Measurements from ENCODE around the gene ADARB1.

Gene ADARB1

GRCh38 chr21:45122030-45122429, 47.6 kb downstream of the ADARB1 start:
- Histone ChIP-seq H3K4me1 (ENCODE audit: control insufficient read depth, insufficient read depth, low read depth, low read length) (no peaks in the 10 kb centered on the region), H2BK12ac (ENCODE audit: low read length in 2 of 2) (no peak overlapping the region)
- 94% methylated on average over 2 of the region's 6 CpGs for WGBS

DNA sequence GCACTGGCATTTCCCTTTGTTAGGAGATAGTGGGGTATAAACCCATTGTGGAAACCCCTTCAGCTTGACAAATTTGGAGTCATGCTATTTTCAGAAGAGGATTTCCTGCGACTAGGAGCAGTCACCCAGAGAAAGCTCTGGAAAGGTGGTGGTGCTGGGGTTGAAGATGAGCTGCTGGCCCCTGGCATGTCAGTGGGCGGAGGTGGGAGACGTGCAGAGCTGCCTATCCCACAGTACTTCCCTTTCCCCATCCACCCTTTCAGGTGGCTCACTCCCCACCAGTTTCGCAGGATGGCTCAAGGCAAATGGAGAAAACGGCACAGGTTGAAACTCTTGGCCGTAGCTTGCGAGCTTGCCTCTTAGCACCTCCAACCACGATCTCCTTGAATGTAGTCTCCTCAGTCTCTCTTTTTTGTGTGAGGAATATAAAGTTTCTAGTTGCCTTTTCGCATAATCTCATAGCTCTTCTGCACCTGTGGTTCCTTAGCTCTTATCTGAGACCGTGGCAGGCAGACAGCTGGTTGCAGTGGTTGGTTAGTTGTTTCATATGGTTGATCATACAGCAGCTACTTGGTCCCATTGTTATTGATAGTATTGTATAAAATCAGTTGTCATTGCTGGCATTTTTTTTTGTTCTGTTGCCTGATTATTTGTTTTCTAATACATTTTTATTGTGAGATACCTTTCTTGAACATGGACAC, 48.2 kb downstream of the ADARB1 start:
- Histone ChIP-seq H4K8ac (ENCODE audit: low read length) (no peak overlapping the region), H3K36me3 (ENCODE audit: control insufficient read depth in 1 of 2, insufficient read depth in 2 of 2, low read depth in 1 of 2, low read length in 2 of 2) (peaks cover 0 to 3% of the 10 kb centered on the region in 2 experiments), H2AFZ (ENCODE audit: low read depth, low read length) (no peak overlapping the region), H3K27me3 (ENCODE audit: control insufficient read depth in 1 of 2, insufficient read depth in 1 of 2, low read length in 2 of 2) (no peaks in the 10 kb centered on the region), H3K14ac (ENCODE audit: low read length in 2 of 2) (no peak overlapping the region), H3K27ac (ENCODE audit: low read length, poor library complexity, severe bottlenecking) (no peak overlapping the region), H3K4me2 (ENCODE audit: low read length, poor library complexity, severe bottlenecking) (no peak overlapping the region), H3K4ac (ENCODE audit: low read depth in 1 of 2, low read length in 2 of 2) (no peak overlapping the region), H4K91ac (ENCODE audit: low read length) (no peak overlapping the region), H3K79me1 (replicated peaks; ENCODE audit: low read length, poor library complexity, severe bottlenecking) (peaks cover 6% of the 10 kb centered on the region), H3K9me3 (ENCODE audit: control insufficient read depth, low read length) (no peaks in the 10 kb centered on the region), H3K18ac (ENCODE audit: low read depth in 1 of 2, low read length in 2 of 2) (no peak overlapping the region), H2BK15ac (ENCODE audit: low read depth, poor library complexity, severe bottlenecking) (no peak overlapping the region), H2AK5ac (ENCODE audit: low read length, severe bottlenecking) (no peak overlapping the region), H2BK12ac (ENCODE audit: low read length in 2 of 2) (no peak overlapping the region), H2BK120ac (ENCODE audit: low read depth, low read length) (no peak overlapping the region), H3K4me3 (ENCODE audit: insufficient read depth in 1 of 2, low read depth in 1 of 2, low read length in 2 of 2) (no peak overlapping the region), H3K23ac (ENCODE audit: low read length in 2 of 2) (no peak overlapping the region), H2BK5ac (ENCODE audit: low read depth, low read length, poor library complexity, severe bottlenecking) (no peak overlapping the region), H3K9ac (ENCODE audit: low read length) (no peak overlapping the region), H3K4me1 (ENCODE audit: control insufficient read depth, insufficient read depth, low read depth, low read length) (no peaks in the 10 kb centered on the region)
- DNase-seq = no peak
- WGBS = 98% methylated on average over 8 of the region's 10 CpGs

More at GRCh38 chr21:45122030-45122429, 47.6 kb downstream of the ADARB1 start:
- DNase-seq = no peak
- no peak overlapping the region for H3K4ac ChIP-seq (ENCODE audit: low read depth in 1 of 2, low read length in 2 of 2)
- no peak overlapping the region for H2BK120ac ChIP-seq (ENCODE audit: low read depth, low read length)
- H3K79me1 ChIP-seq (replicated peaks; ENCODE audit: low read length, poor library complexity, severe bottlenecking) = peaks cover 7% of the 10 kb centered on the region
- H3K9me3 ChIP-seq (ENCODE audit: control insufficient read depth, low read length) = no peaks in the 10 kb centered on the region
- no peak overlapping the region for H2BK5ac ChIP-seq (ENCODE audit: low read depth, low read length, poor library complexity, severe bottlenecking)
- H3K23ac ChIP-seq (ENCODE audit: low read length in 2 of 2) = no peak overlapping the region
- no peak overlapping the region for H3K4me2 ChIP-seq (ENCODE audit: low read length, poor library complexity, severe bottlenecking)
- no peak overlapping the region for H3K4me3 ChIP-seq (ENCODE audit: insufficient read depth in 1 of 2, low read depth in 1 of 2, low read length in 2 of 2)
- H3K27me3 ChIP-seq (ENCODE audit: control insufficient read depth in 1 of 2, insufficient read depth in 1 of 2, low read length in 2 of 2) = no peaks in the 10 kb centered on the region
- no peak overlapping the region for H2AFZ ChIP-seq (ENCODE audit: low read depth, low read length)
- no peak overlapping the region for H3K27ac ChIP-seq (ENCODE audit: low read length, poor library complexity, severe bottlenecking)
- no peak overlapping the region for H3K9ac ChIP-seq (ENCODE audit: low read length)
- peaks cover 0 to 1% of the 10 kb centered on the region in 2 experiments for H3K36me3 ChIP-seq (ENCODE audit: control insufficient read depth in 1 of 2, insufficient read depth in 2 of 2, low read depth in 1 of 2, low read length in 2 of 2)
- no peak overlapping the region for H2AK5ac ChIP-seq (ENCODE audit: low read length, severe bottlenecking)
- H2BK15ac ChIP-seq (ENCODE audit: low read depth, poor library complexity, severe bottlenecking) = no peak overlapping the region
- no peak overlapping the region for H3K14ac ChIP-seq (ENCODE audit: low read length in 2 of 2)
- H3K18ac ChIP-seq (ENCODE audit: low read depth in 1 of 2, low read length in 2 of 2) = no peak overlapping the region
- H4K8ac ChIP-seq (ENCODE audit: low read length) = no peak overlapping the region
- no peak overlapping the region for H4K91ac ChIP-seq (ENCODE audit: low read length)

DNA sequence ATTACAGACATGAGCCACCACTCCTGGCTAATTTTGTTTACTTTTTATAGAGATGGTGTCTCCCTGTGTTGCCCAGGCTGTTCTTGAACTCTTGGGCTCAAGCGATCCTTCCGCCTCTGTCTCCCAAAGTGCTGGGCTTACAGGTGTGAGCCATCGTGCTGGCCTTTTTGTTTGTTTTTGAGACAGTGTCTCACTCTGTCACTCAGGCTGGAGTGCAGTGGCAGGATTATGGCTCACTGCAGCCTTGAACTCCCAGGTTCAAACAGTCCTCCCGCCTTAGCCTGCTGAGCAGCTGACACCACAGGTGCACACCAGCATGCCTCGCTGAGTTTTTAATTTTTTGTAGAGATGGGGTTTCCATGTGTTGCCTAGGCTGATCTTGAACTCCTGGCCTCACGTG, 49.1 kb downstream of the ADARB1 start:
- Histone ChIP-seq H3K18ac (ENCODE audit: low read depth in 1 of 2, low read length in 2 of 2) (no peak overlapping the region), H3K79me1 (replicated peaks; ENCODE audit: low read length, poor library complexity, severe bottlenecking) (peaks cover 6% of the 10 kb centered on the region), H2AFZ (ENCODE audit: low read depth, low read length) (no peak overlapping the region), H2BK12ac (ENCODE audit: low read length in 2 of 2) (no peak overlapping the region), H3K36me3 (ENCODE audit: control insufficient read depth in 1 of 2, insufficient read depth in 2 of 2, low read depth in 1 of 2, low read length in 2 of 2) (peaks cover 0 to 3% of the 10 kb centered on the region in 2 experiments), H2AK5ac (ENCODE audit: low read length, severe bottlenecking) (no peak overlapping the region), H3K4me3 (ENCODE audit: insufficient read depth in 1 of 2, low read depth in 1 of 2, low read length in 2 of 2) (no peak overlapping the region), H3K27ac (ENCODE audit: low read length, poor library complexity, severe bottlenecking) (no peak overlapping the region), H2BK15ac (ENCODE audit: low read depth, poor library complexity, severe bottlenecking) (no peak overlapping the region), H2BK5ac (ENCODE audit: low read depth, low read length, poor library complexity, severe bottlenecking) (no peak overlapping the region), H3K23ac (ENCODE audit: low read length in 2 of 2) (no peak overlapping the region), H4K91ac (ENCODE audit: low read length) (no peak overlapping the region), H3K4ac (ENCODE audit: low read depth in 1 of 2, low read length in 2 of 2) (no peak overlapping the region), H4K8ac (ENCODE audit: low read length) (no peak overlapping the region), H2BK120ac (ENCODE audit: low read depth, low read length) (no peak overlapping the region), H3K9ac (ENCODE audit: low read length) (no peak overlapping the region), H3K4me2 (ENCODE audit: low read length, poor library complexity, severe bottlenecking) (no peak overlapping the region), H3K27me3 (ENCODE audit: control insufficient read depth in 1 of 2, insufficient read depth in 1 of 2, low read length in 2 of 2) (no peaks in the 10 kb centered on the region), H3K14ac (ENCODE audit: low read length in 2 of 2) (no peak overlapping the region), H3K9me3 (ENCODE audit: control insufficient read depth, low read length) (no peaks in the 10 kb centered on the region), H3K4me1 (ENCODE audit: control insufficient read depth, insufficient read depth, low read depth, low read length) (no peaks in the 10 kb centered on the region)
- no peak for DNase-seq
- 99% methylated on average over 5 of the region's 6 CpGs for WGBS

- Histone ChIP-seq H3K4me1 (ENCODE audit: control insufficient read depth, insufficient read depth, low read depth, low read length) (peaks cover 7% of the 10 kb centered on the region), H3K27me3 (ENCODE audit: control insufficient read depth in 1 of 2, insufficient read depth in 1 of 2, low read length in 2 of 2) (no peaks in the 10 kb centered on the region), H3K9me3 (ENCODE audit: control insufficient read depth, low read length) (no peaks in the 10 kb centered on the region), H3K9ac (ENCODE audit: low read length) (no peak overlapping the region), H2AK5ac (ENCODE audit: low read length, severe bottlenecking) (no peak overlapping the region), H2BK5ac (ENCODE audit: low read depth, low read length, poor library complexity, severe bottlenecking) (no peak overlapping the region), H2BK120ac (ENCODE audit: low read depth, low read length) (no peak overlapping the region), H2BK15ac (ENCODE audit: low read depth, poor library complexity, severe bottlenecking) (no peak overlapping the region), H3K4ac (ENCODE audit: low read depth in 1 of 2, low read length in 2 of 2) (no peak overlapping the region), H3K4me2 (ENCODE audit: low read length, poor library complexity, severe bottlenecking) (no peak overlapping the region), H4K8ac (ENCODE audit: low read length) (no peak overlapping the region), H3K79me1 (replicated peaks; ENCODE audit: low read length, poor library complexity, severe bottlenecking) (peaks cover 6% of the 10 kb centered on the region), H3K27ac (ENCODE audit: low read length, poor library complexity, severe bottlenecking) (no peak overlapping the region), H3K18ac (ENCODE audit: low read depth in 1 of 2, low read length in 2 of 2) (no peak overlapping the region), H3K23ac (ENCODE audit: low read length in 2 of 2) (no peak overlapping the region), H2AFZ (ENCODE audit: low read depth, low read length) (no peak overlapping the region), H3K14ac (ENCODE audit: low read length in 2 of 2) (no peak overlapping the region), H4K91ac (ENCODE audit: low read length) (no peak overlapping the region), H2BK12ac (ENCODE audit: low read length in 2 of 2) (no peak overlapping the region), H3K36me3 (ENCODE audit: control insufficient read depth in 1 of 2, insufficient read depth in 2 of 2, low read depth in 1 of 2, low read length in 2 of 2) (peaks cover 0 to 3% of the 10 kb centered on the region in 2 experiments), H3K4me3 (ENCODE audit: insufficient read depth in 1 of 2, low read depth in 1 of 2, low read length in 2 of 2) (no peak overlapping the region)
- whole genome bisulfite sequencing = 91% methylated on average over 6 of the region's 6 CpGs
- no peak for DNase-seq
Measured at GRCh38 chr21:45124596-45124995, 50.2 kb downstream of the ADARB1 start.
